Hepatocyte (in vitro differentiated cells): Measurements from ENCODE around the gene INSL3. TPM values are rescaled to one million over a fixed set of nuclear protein-coding genes. Genes with fewer than 3 reads are reported as not detected.

Experiments
- DNase-seq: peaks from one replicate; pipeline ENCODE4 v3.0.0-alpha.2; 2016; ENCODE audit warnings: low spot score
- H2AFZ ChIP-seq: fragments of 200-600 bp; sonication (generic); 2 replicates; pipeline ENCODE4 v1.6.0; 2016; ENCODE audit warnings: antibody characterized with exemption, mild to moderate bottlenecking
- H3K27ac ChIP-seq: fragments of 200-600 bp; sonication (generic); 2 replicates; pipeline ENCODE4 v1.5.1; 2016; ENCODE audit warnings: mild to moderate bottlenecking
- H3K27me3 ChIP-seq: fragments of 200-600 bp; sonication (generic); 2 replicates; pipeline ENCODE4 v1.6.1; 2016
- H3K36me3 ChIP-seq: fragments of 200-600 bp; sonication (generic); replicated peaks from 2 replicates; pipeline ENCODE4 v1.5.1; 2016; ENCODE audit warnings: low read depth; ENCODE audit not compliant: insufficient read depth
- H3K4me1 ChIP-seq: fragments of 200-600 bp; sonication (generic); 2 replicates; pipeline ENCODE4 v1.5.1; 2016; ENCODE audit warnings: mild to moderate bottlenecking, moderate library complexity; ENCODE audit not compliant: insufficient read depth
- H3K4me2 ChIP-seq: fragments of 200-600 bp; sonication (generic); 2 replicates; pipeline ENCODE4 v1.6.0; 2016
- H3K4me3 ChIP-seq: fragments of 200-600 bp; sonication (generic); 2 replicates; pipeline ENCODE4 v1.5.1; 2016; ENCODE audit warnings: mild to moderate bottlenecking
- H3K79me2 ChIP-seq: fragments of 200-600 bp; sonication (generic); 2 replicates; pipeline ENCODE4 v1.6.0; 2017; ENCODE audit warnings: mild to moderate bottlenecking
- H3K9me2 ChIP-seq: fragments of 200-600 bp; sonication (generic); replicated peaks from 2 replicates; pipeline ENCODE4 v1.6.0; 2017; ENCODE audit warnings: mild to moderate bottlenecking; ENCODE audit not compliant: insufficient read depth
- H3K9me3 ChIP-seq: fragments of 200-600 bp; sonication (generic); 2 replicates; pipeline ENCODE4 v1.5.1; 2016; ENCODE audit warnings: low read depth, mild to moderate bottlenecking
- H4K20me1 ChIP-seq: fragments of 200-600 bp; sonication (generic); 2 replicates; pipeline ENCODE4 v1.6.0; 2016; ENCODE audit warnings: mild to moderate bottlenecking; ENCODE audit not compliant: insufficient read depth, poor library complexity, severe bottlenecking
- EZH2 ChIP-seq: fragments of 200-600 bp; sonication (generic); IDR thresholded peaks from 2 replicates; pipeline ENCODE4 v1.6.1; 2016; ENCODE audit warnings: antibody characterized with exemption, mild to moderate bottlenecking, borderline replicate concordance
- EZH2phosphoT487 ChIP-seq: fragments of 200-600 bp; sonication (generic); IDR thresholded peaks from one replicate; pipeline ENCODE4 v1.6.1; 2018; ENCODE audit warnings: antibody characterized with exemption, mild to moderate bottlenecking, low read depth, moderate library complexity; ENCODE audit not compliant: unreplicated experiment, severe bottlenecking
- WGBS: methylation state at CpG from one replicate; pipeline ENCODE4 v1.1.6; 2016; ENCODE audit warnings: low lambda C conversion rate; ENCODE audit errors: missing lambda C conversion rate; 5-methylcytosine and 5-hydroxymethylcytosine counted together
- polyA plus RNA-seq: library from polyadenylated mRNA; unstranded; fragments of >200 nt; fragmentation: Nextera tagmentation; extraction: Ambion mirVana; gene quantifications from 2 replicates; pipeline ENCODE4 v1.2.1, GENCODE V29; 2016
- total RNA-seq: library from RNA; depleted of rRNA; stranded (reverse); fragments of >200 nt; gene quantifications from 2 replicates; pipeline ENCODE4 v1.2.3, GENCODE V29; 2014
- TF ChIP-seq, protein P1 (sequence below): fragments of 200-600 bp; sonication (generic); IDR thresholded peaks from 2 replicates; pipeline ENCODE4 v1.5.1; 2016; ENCODE audit warnings: antibody characterized with exemption, mild to moderate bottlenecking; ENCODE audit not compliant: poor library complexity

The INSL3 gene
- total and polyA plus RNA-seq, 2 experiments from 2014 or later, result 0.21 TPM; not detected in 1

DNA sequence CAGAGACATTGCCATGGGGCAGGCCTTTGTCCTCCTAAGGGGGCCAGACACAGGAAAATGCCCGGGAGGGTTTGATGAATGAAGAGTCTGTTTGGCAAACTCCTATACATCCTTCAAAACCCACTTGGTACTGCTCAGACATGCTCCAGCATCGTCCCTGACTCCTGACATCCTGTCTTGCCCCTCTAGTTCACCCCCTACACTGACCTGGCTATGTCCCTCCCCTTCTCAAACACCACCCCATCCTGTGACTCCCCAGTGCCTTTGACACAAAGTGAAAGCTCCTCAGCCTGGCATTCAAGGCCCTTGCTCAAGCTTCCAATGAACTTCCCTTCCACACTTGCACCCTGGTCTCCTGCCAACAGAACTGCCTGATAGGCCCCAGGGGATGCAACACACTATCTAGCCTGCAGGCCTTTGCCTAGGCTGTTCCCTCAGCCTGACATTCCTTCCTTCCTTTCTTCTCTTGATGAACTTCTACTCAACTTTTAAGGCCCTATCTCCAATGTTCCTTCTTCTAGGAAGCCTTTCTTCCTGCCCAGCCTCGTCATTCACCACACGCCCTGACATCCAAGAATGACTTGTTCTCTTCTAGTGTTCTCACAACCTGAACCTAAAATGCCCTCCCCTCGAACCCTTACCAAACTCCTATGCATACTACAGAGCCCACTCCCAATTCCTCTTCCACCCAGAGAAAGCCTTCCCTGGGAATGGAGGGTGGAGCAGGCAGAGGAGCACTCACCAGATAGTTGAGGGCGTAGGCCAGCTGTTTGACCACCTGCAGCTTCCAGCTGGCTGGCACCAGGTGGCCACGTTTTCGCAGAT, 14.1 kb upstream of the INSL3 start:
- 76% methylated on average over 8 of the region's 8 CpGs for WGBS

DNA sequence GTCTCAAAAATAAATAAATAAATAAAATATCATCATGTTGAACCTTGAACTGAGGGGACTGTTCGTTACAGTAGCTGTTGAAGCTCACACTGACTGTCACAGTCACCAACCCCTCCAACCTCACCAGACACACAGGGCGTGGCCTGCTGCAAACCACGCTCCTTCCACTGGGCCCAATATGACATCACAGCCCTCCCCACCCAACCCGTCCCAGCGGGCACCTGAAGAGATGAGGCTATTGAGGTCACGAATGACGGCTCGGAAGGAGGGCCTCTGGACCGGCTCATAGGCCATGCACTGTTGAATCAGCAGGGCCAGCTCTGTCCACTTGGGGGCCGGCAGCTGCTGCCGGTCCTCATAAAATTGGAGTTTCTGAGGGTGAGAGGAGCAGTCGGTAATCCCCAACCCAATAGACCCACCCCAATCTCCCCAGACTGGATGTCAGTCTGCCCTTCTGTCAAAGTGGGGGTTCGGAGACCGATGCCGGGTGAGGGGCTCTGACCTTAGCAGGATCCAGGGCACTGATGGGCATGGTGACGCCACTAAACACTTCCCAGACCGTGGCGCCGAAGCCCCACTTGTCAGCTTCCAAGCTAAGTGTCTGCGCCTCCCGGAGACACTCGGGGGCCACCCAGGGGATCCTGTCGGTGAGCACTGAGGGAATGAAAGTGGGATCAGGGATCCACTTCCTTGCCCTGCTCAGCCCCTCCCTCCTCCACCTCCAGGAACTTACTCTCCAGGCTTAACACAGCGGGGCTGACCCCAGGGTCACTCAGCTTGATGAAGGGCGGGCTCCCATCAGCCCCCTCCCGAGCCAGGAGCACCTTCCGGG, 13.2 kb upstream of the INSL3 start:
- Histone ChIP-seq H3K4me1 (no peaks in the 10 kb centered on the region), H3K4me3 (no peak overlapping the region), H2AFZ (no peak overlapping the region), H3K9me2 (no peaks in the 10 kb centered on the region), H3K79me2 (no peaks in the 10 kb centered on the region), H3K4me2 (no peak overlapping the region), H3K27me3 (peaks cover 29% of the 10 kb centered on the region), H3K27ac (no peak overlapping the region), H3K9me3 (no peaks in the 10 kb centered on the region), H4K20me1 (no peaks in the 10 kb centered on the region), H3K36me3 (no peaks in the 10 kb centered on the region)
- 67% methylated on average over 22 of the region's 27 CpGs for WGBS
- TF ChIP-seq EZH2 (no peak), EZH2phosphoT487 (no peak)
- TF ChIP-seq, protein P1, sequence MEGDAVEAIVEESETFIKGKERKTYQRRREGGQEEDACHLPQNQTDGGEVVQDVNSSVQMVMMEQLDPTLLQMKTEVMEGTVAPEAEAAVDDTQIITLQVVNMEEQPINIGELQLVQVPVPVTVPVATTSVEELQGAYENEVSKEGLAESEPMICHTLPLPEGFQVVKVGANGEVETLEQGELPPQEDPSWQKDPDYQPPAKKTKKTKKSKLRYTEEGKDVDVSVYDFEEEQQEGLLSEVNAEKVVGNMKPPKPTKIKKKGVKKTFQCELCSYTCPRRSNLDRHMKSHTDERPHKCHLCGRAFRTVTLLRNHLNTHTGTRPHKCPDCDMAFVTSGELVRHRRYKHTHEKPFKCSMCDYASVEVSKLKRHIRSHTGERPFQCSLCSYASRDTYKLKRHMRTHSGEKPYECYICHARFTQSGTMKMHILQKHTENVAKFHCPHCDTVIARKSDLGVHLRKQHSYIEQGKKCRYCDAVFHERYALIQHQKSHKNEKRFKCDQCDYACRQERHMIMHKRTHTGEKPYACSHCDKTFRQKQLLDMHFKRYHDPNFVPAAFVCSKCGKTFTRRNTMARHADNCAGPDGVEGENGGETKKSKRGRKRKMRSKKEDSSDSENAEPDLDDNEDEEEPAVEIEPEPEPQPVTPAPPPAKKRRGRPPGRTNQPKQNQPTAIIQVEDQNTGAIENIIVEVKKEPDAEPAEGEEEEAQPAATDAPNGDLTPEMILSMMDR, result no peak
- DNase-seq, result no peak

More for the DNA sequence above, 14.1 kb upstream of the INSL3 start:
- peaks cover 27% of the 10 kb centered on the region for H3K27me3 ChIP-seq
- H3K4me3 ChIP-seq, result no peak overlapping the region
- no peaks in the 10 kb centered on the region for H3K36me3 ChIP-seq
- H3K9me2 ChIP-seq, result no peaks in the 10 kb centered on the region
- no peak overlapping the region for H2AFZ ChIP-seq
- no peak for DNase-seq
- no peaks in the 10 kb centered on the region for H3K4me1 ChIP-seq
- H4K20me1 ChIP-seq, result no peaks in the 10 kb centered on the region
- TF ChIP-seq EZH2 (no peak), EZH2phosphoT487 (no peak)
- TF ChIP-seq, protein P1, result no peak
- no peaks in the 10 kb centered on the region for H3K9me3 ChIP-seq
- H3K27ac ChIP-seq, result no peak overlapping the region
- H3K79me2 ChIP-seq, result no peaks in the 10 kb centered on the region
- no peak overlapping the region for H3K4me2 ChIP-seq

DNA sequence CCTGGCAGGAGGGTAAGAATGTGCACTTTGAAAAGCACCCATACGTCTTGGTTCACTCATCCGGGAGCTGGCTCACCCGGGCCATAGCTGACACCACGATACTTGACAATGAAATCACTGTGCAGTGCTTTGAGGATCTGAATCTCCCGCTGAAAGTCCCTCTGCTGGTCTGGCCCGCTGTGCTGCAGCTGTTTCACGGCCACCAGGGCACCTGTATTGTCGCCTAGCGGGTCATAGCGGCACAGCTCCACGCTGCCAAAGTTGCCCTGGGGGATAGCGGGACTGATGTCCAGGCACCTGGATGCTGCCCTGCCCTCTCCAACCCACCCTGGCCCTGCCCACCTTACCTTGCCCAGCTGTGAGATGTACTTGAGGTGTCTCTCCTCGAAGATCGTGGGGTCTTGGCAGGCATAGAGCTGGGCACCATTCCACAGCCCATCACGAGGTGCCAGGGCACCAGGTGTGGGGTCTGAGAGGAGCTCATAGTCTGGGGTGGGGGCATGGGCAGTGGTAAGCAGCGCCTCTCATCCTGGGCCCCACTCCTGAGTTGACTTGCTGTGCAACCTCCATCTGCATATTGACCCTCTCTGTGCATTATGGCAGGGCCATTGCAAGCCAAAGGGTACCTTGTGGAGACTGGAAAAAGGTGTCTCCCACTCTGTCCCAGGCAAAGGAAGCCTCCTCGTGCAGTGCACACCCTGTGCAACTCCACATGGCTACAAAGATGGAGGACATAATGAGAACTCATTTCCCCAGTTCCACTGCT, 11.3 kb upstream of the INSL3 start:
- 94% methylated on average over 17 of the region's 17 CpGs for WGBS
- TF ChIP-seq, protein P1, result no peak
- TF ChIP-seq EZH2 (no peak), EZH2phosphoT487 (no peak)

More for the DNA sequence above, 11.3 kb upstream of the INSL3 start:
- Histone ChIP-seq H3K9me3 (no peaks in the 10 kb centered on the region), H3K9me2 (no peaks in the 10 kb centered on the region), H4K20me1 (no peaks in the 10 kb centered on the region), H3K4me2 (no peak overlapping the region), H3K27ac (no peak overlapping the region), H3K36me3 (no peaks in the 10 kb centered on the region), H3K4me1 (no peaks in the 10 kb centered on the region), H3K27me3 (peaks cover 25% of the 10 kb centered on the region), H2AFZ (no peak overlapping the region), H3K79me2 (no peaks in the 10 kb centered on the region), H3K4me3 (no peak overlapping the region)
- DNase-seq, result no peak
